GM18505 (cell line): ENCODE measurements around the gene PTPRN2.
"Not testable (repeated sequence)": the region's sequence is repeated elsewhere in the genome, so short reads cannot be mapped to it uniquely, and the experiment has no call there.

Experiments
- ATAC-seq: cut with Tn5 transposase; IDR thresholded peaks from one replicate; pipeline ENCODE4 v1.9.1; 2021; ENCODE audit not compliant: unreplicated experiment
- POLR2A ChIP-seq: IDR thresholded peaks from 4 replicates; pipeline ENCODE4 v1.6.1; 2011; ENCODE audit warnings: borderline replicate concordance; ENCODE audit not compliant: insufficient read depth, insufficient read length; ENCODE audit errors: extremely low read depth

Gene PTPRN2

GRCh38 chr7:157572622-157573021 lies 1015.0 kb downstream of the PTPRN2 start:
- no peak for ATAC-seq
- TF ChIP-seq POLR2A, result no peak

DNA sequence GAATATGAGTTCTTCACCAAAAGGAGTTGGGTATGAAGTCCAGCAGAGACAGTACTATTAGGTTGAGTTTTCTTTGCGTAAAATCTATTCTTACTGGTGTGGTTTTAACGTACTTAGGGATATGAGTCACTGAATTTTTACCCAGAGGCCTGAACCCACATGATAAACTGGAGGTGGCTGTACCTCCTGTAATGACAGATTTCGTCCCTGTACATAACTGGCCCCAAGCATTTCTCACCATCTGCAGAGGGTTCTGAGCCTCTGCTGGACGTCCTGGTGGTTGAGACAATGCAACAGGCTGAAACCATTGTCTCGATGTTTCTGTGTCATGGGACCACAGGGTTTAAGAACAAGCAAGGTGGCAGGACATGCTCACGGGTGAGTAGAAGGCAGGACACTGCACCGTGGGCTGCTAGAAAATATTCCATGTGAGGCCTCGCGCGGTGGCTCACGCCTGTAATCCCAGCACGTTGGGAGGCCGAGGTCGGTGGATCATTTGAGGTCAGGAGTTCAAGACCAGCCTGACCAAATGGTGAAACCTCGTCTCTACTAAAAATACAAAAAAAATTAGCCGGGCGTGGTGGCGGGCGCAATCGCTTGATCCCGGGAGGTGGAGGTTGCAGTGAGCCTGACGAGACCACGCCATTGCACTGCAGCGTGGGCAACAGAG lies 1017.0 kb downstream of the PTPRN2 start:
- TF ChIP-seq POLR2A, result no peak
- ATAC-seq, result no peak

- ATAC-seq, result no peak
- TF ChIP-seq POLR2A, result no peak
Observed at GRCh38 chr7:157569967-157570366, 1017.7 kb downstream of the PTPRN2 start.

- no peak for TF ChIP-seq POLR2A
- peak; percentile 83 for ATAC-seq
Observed at GRCh38 chr7:157568770-157569584, 1018.6 kb downstream of the PTPRN2 start.

DNA sequence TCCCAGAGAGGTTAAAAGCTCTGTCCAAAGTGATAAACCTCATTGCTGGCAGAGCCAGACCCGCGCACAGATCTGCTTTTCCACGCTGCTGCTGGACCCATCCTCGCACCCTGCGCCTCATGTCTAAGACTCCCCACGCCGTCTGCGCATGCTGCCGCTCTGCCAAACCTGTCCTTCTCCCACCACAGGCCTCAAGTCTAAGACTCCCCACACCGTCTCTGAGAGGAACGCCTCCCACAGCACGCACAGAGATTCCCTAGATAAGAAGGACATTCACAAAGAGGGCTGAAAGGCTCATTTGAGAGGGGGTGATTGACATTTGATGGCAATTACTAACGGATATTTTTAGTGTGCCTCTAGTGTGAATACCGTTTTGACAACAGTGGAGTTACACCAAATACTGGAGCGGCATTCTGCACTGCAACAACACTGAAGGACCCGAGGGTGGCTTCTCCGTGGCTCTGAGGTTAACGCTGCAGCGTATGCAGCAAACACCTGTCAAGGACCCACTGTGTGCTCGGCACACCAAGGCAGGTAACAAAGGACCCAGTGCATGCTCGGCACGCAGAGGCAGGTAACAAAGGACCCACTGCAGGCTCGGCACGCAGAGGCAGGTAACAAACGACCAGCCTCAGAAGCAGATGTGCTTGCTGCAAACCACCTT lies 1019.4 kb downstream of the PTPRN2 start:
- TF ChIP-seq POLR2A, result no peak
- ATAC-seq, result no peak

GRCh38 chr7:157567666-157568065 lies 1020.0 kb downstream of the PTPRN2 start:
- TF ChIP-seq POLR2A, result no peak
- ATAC-seq, result no peak

GRCh38 chr7:157566631-157567006 lies 1021.0 kb downstream of the PTPRN2 start:
- no peak for ATAC-seq
- TF ChIP-seq POLR2A, result no peak

- ATAC-seq, result no peak
- no peak for TF ChIP-seq POLR2A
Observed at GRCh38 chr7:157565981-157566630, 1021.5 kb downstream of the PTPRN2 start.

DNA sequence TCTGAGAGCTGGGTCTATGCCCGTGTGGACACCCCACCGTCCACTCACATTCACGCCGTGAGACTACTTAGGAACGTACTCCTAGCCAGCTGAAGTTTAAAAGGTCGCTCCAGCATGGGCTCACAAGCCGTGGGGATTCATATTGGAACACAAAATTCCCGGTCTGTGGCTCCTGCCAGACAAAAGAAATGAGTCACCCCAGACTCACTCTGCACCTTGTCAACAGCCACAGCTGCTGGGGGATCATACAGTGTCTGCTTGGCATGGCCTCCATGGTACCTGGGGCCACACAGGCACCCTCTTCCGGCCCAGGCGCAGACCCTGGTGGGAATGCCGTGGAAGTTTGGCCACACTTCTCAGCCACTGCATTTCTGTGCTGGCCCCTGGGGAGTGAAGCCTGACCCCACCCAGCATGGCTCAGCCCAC lies 1022.4 kb downstream of the PTPRN2 start:
- TF ChIP-seq POLR2A, result no peak
- no peak for ATAC-seq

DNA sequence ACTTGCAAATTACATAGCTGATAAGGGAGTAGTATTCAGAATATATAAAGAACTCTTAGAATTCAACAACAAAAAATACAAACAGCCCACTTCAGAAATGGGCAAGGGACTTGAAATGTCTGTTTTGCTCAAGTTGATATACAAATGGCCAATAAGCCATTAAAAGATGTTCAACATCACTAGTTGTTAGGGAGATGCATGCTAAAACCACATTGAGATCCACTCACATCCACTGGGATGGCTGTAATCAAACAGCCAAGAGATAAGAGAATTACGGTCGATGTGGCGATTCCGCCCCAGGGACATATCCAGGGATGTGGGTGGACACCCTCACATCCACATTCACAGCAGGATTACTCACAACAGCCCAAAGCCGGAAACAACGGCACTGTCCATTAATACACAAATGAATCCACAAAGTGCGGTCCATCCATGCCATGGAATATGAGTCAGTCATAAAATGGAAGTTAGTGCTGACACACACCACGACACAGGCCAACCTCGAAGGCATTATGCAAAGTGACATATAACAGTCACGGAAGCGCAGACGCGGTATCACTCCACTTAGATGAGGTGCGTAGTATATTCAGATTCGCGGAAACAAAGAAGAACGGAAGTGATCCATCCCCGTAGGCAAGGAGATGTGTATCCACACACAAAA lies 1023.0 kb downstream of the PTPRN2 start:
- TF ChIP-seq POLR2A, result no peak
- ATAC-seq, result no peak

DNA sequence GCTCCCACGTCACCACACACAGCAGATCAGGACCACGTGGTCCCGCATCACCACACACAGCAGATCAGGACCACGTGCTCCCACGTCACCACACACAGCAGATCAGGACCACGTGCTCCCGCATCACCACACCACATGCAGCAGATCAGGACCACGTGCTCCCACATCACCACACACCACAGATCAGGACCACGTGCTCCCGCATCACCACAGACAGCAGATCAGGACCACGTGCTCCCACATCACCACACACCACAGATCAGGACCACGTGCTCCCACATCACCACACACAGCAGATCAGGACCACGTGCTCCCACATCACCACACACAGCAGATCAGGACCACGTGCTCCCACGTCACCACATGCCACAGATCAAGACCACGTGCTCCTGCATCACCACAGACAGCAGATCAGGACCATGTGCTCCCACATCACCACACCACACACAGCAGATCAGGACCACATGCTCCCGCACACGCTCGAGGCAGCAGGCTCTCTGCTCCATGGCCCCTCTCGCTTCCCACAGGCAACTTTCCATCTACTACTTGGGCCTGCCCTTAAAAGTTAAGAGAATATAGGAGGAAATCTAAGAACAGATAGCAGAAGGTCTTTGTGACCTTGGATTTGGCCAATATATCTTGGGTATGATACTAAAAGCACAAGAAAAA lies 1024.0 kb downstream of the PTPRN2 start:
- ATAC-seq, result not testable (repeated sequence)

DNA sequence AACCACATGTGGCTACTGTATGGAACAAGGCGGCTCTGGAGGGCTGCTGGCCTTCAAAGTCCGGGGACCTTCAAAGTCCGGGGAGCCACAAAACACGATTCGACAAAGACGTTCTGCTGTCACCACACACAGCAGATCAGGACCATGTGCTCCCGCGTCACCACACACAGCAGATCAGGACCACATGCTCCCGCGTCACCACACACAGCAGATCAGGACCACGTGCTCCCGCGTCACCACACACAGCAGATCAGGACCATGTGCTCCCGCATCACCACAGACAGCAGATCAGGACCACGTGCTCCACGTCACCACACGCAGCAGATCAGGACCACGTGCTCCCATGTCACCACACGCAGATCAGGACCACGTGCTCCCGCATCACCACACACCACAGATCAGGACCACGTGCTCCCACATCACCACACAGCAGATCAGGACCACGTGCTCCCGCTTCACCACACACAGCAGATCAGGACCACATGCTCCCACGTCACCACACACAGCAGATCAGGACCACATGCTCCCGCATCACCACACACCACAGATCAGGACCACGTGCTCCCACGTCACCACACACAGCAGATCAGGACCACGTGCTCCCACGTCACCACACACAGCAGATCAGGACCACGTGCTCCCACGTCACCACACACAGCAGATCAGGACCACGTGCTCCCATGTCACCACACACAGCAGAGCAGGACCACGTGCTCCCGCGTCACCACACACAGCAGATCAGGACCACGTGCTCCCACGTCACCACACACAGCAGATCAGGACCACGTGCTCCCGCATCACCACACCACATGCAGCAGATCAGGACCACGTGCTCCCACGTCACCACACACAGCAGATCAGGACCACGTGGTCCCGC lies 1024.9 kb downstream of the PTPRN2 start:
- not testable (repeated sequence) for ATAC-seq
